OCI-LY3 (cell line): ENCODE data around the gene TBRG4.

ENCODE experiments used
- H2AFZ ChIP-seq: fragments of 200-600, 300-600 bp; shearing (Covaris generic); 2 replicates; pipeline ENCODE4 v1.6.0; 2014; ENCODE audit warnings: antibody characterized with exemption, low read depth, low read length
- H3K27ac ChIP-seq: fragments of 200-600, 300-600 bp; sonication (generic); 2 replicates; pipeline ENCODE4 v1.5.1; 2014; ENCODE audit warnings: mild to moderate bottlenecking, low read length, moderate library complexity, mixed read lengths
- H3K27me3 ChIP-seq: fragments of 200-600, 300-600 bp; sonication (generic); 2 replicates; pipeline ENCODE4 v1.6.1; 2014; ENCODE audit warnings: low read depth, low read length, mixed read lengths
- H3K36me3 ChIP-seq: fragments of 200-600, 300-600 bp; sonication (generic); replicated peaks from 2 replicates; pipeline ENCODE3; 2014; ENCODE audit warnings: low read depth, low read length, mixed read lengths
- H3K4me1 ChIP-seq: fragments of 300-600, 200-600 bp; sonication (generic); 2 replicates; pipeline ENCODE4 v1.6.1; 2014; ENCODE audit warnings: low read length, mixed read lengths
- H3K4me2 ChIP-seq: fragments of 200-600, 300-600 bp; sonication (generic); 2 replicates; pipeline ENCODE4 v1.6.1; 2014; ENCODE audit warnings: low read length, mixed read lengths
- H3K4me3 ChIP-seq: fragments of 300-600, 200-600 bp; sonication (generic); 2 replicates; pipeline ENCODE4 v1.5.1; 2014; ENCODE audit warnings: antibody characterized with exemption, mild to moderate bottlenecking, low read length, moderate library complexity
- H3K79me2 ChIP-seq: fragments of 300-600, 200-600 bp; shearing (Covaris generic); 2 replicates; pipeline ENCODE4 v1.6.1; 2014; ENCODE audit warnings: mild to moderate bottlenecking, low read length, mixed read lengths
- H3K9ac ChIP-seq: fragments of 300-600, 200-600 bp; shearing (Covaris generic); 2 replicates; pipeline ENCODE4 v1.6.0; 2014; ENCODE audit warnings: mild to moderate bottlenecking, low read length, moderate library complexity
- H3K9me3 ChIP-seq: fragments of 200-600, 300-600 bp; shearing (Covaris generic); 2 replicates; pipeline ENCODE4 v1.6.1; 2014; ENCODE audit warnings: low read length, mixed read lengths; ENCODE audit not compliant: insufficient read depth
- H4K20me1 ChIP-seq: fragments of 200-600, 300-600 bp; sonication (generic); 2 replicates; pipeline ENCODE4 v1.6.1; 2016; ENCODE audit warnings: low read length, mixed read lengths; ENCODE audit not compliant: insufficient read depth
- CTCF ChIP-seq: fragments of 200-600, 300-600 bp; sonication (generic); IDR thresholded peaks from 2 replicates; pipeline ENCODE4 v1.5.1; 2014; ENCODE audit warnings: antibody characterized with exemption, low read length, low read depth
- EZH2phosphoT487 ChIP-seq: fragments of 200-600 bp; shearing (Covaris generic); IDR thresholded peaks from 2 replicates; pipeline ENCODE4 v1.6.1; 2018; ENCODE audit warnings: antibody characterized with exemption, mixed run types, low read depth

TBRG4 gene

GRCh38 chr7:45084336-45084735 lies 27.2 kb downstream of the TBRG4 start:
- no peaks in the 10 kb centered on the region for H3K36me3 ChIP-seq
- H4K20me1 ChIP-seq: no peaks in the 10 kb centered on the region
- H3K79me2 ChIP-seq: no peaks in the 10 kb centered on the region
- H2AFZ ChIP-seq: no peak overlapping the region
- H3K27me3 ChIP-seq: no peaks in the 10 kb centered on the region
- no peaks in the 10 kb centered on the region for H3K9me3 ChIP-seq
- TF ChIP-seq CTCF (no peak), EZH2phosphoT487 (no peak)
- no peak overlapping the region for H3K4me3 ChIP-seq
- H3K9ac ChIP-seq: no peak overlapping the region
- H3K27ac ChIP-seq: no peak overlapping the region
- no peaks in the 10 kb centered on the region for H3K4me1 ChIP-seq
- H3K4me2 ChIP-seq: no peak overlapping the region

GRCh38 chr7:45082831-45083331 lies 28.6 kb downstream of the TBRG4 start:
- Histone ChIP-seq H3K9me3 (no peaks in the 10 kb centered on the region), H3K4me1 (no peaks in the 10 kb centered on the region), H3K4me2 (no peak overlapping the region), H4K20me1 (no peaks in the 10 kb centered on the region), H3K27me3 (no peaks in the 10 kb centered on the region), H3K36me3 (no peaks in the 10 kb centered on the region), H2AFZ (no peak overlapping the region), H3K79me2 (no peaks in the 10 kb centered on the region), H3K9ac (no peak overlapping the region), H3K4me3 (no peak overlapping the region), H3K27ac (no peak overlapping the region)
- TF ChIP-seq EZH2phosphoT487 (no peak), CTCF (no peak)

GRCh38 chr7:45082031-45082830 lies 29.3 kb downstream of the TBRG4 start:
- H3K27ac ChIP-seq: no peak overlapping the region
- no peaks in the 10 kb centered on the region for H3K36me3 ChIP-seq

GRCh38 chr7:45081670-45081974 lies 29.9 kb downstream of the TBRG4 start:
- Histone ChIP-seq H4K20me1 (no peaks in the 10 kb centered on the region), H2AFZ (no peak overlapping the region), H3K36me3 (no peaks in the 10 kb centered on the region), H3K9ac (no peak overlapping the region), H3K27ac (no peak overlapping the region), H3K79me2 (no peaks in the 10 kb centered on the region), H3K9me3 (no peaks in the 10 kb centered on the region), H3K4me1 (no peaks in the 10 kb centered on the region), H3K4me3 (no peak overlapping the region), H3K27me3 (no peaks in the 10 kb centered on the region), H3K4me2 (no peak overlapping the region)
- no peak for TF ChIP-seq CTCF

More at GRCh38 chr7:45082031-45082830, 29.3 kb downstream of the TBRG4 start:
- Histone ChIP-seq H3K79me2 (no peaks in the 10 kb centered on the region), H2AFZ (no peak overlapping the region), H3K4me3 (no peak overlapping the region), H4K20me1 (no peaks in the 10 kb centered on the region), H3K27me3 (no peaks in the 10 kb centered on the region), H3K4me1 (no peaks in the 10 kb centered on the region), H3K9ac (no peak overlapping the region), H3K4me2 (no peak overlapping the region), H3K9me3 (no peaks in the 10 kb centered on the region)
- TF ChIP-seq CTCF (no peak), EZH2phosphoT487 (no peak)
